HCT116 (cell line): ENCODE results near the gene IGFL4. TPM values are rescaled to one million over a fixed set of nuclear protein-coding genes. Genes with fewer than 3 reads are reported as not detected.
"Not testable (repeated sequence)": the region's sequence is repeated elsewhere in the genome, so short reads cannot be mapped to it uniquely, and the experiment has no call there.

Source experiments
- ATAC-seq: fragments of 200-7000 bp; cut with Tn5 transposase; 2 replicates; pipeline ENCODE4 v1.9.1; 2020; ENCODE audit warnings: mild to moderate bottlenecking, moderate library complexity
- BruUV-seq: library from RNA; stranded (reverse); fragments of 400-500 nt; replicated peaks from 2 replicates; lab custom pipeline; 2021; lab: Mats Ljungman, UMichigan
- CTCF ChIA-PET: fragments of 300-600 bp; sonication (Branson Sonifier 250); formaldehyde crosslinking; loops from one replicate; lab custom pipeline; 2021; ENCODE audit warnings: antibody characterized with exemption; lab: Charles Lee
- POLR2A ChIA-PET: fragments of 300-600, 350-600 bp; sonication (Branson Sonifier 250); formaldehyde crosslinking; loops from one replicate; lab custom pipeline; 2021; ENCODE audit warnings: antibody characterized with exemption; lab: Charles Lee
- RAD21 ChIA-PET, 2 experiments: fragments of 300-600 bp; sonication (Branson Sonifier 250); formaldehyde crosslinking; loops; one replicate each; lab custom pipeline; 2023; ENCODE audit warnings: low total read pairs in 2 of 2; ENCODE audit not compliant: uncharacterized antibody in 2 of 2, unreplicated experiment in 2 of 2, low non-redundant PET in 1 of 2; lab: Charles Lee
- DNase-seq: peaks from one replicate; pipeline ENCODE4 v3.0.0-alpha.2; 2010; ENCODE audit warnings: low read depth, low spot score
- H2AFZ ChIP-seq: fragments of 200-600 bp; shearing (Covaris generic), sonication (generic); 2 replicates; pipeline ENCODE4 v1.6.1; 2017; ENCODE audit warnings: low read depth, mixed run types, mixed read lengths, antibody characterized with exemption, low read length; ENCODE audit not compliant: poor library complexity, severe bottlenecking
- H3K27ac ChIP-seq: 2 replicates; pipeline ENCODE4 v1.5.1; 2012; ENCODE audit warnings: low read depth, low read length
- H3K27me3 ChIP-seq: fragments of 200-600 bp; sonication (generic); 2 replicates; pipeline ENCODE4 v1.6.1; 2016; ENCODE audit warnings: mixed run types, low read length, mixed read lengths; ENCODE audit not compliant: insufficient read depth
- H3K36me3 ChIP-seq, 2 experiments: fragments of 200-500 bp in 1 of 2; fragments of 200-600 bp in 1 of 2; sonication (Bioruptor generic) in 1 of 2; sonication (generic) in 1 of 2; 2 replicates each; pipeline versions ENCODE4 v1.5.1 to v1.6.1; 2014 to 2016; ENCODE audit warnings: low read length in 2 of 2, inconsistent platforms in 1 of 2, mixed read lengths in 1 of 2, mixed run types in 1 of 2; ENCODE audit not compliant: insufficient read depth in 2 of 2, control insufficient read depth in 1 of 2
- H3K4me1 ChIP-seq, 2 experiments: fragments of 200-600 bp in 1 of 2; sonication (generic) in 1 of 2; 2 replicates each; pipeline versions ENCODE4 v1.5.1 to v1.6.1; 2012 to 2017; ENCODE audit warnings: low read length in 2 of 2, inconsistent platforms in 1 of 2, mild to moderate bottlenecking in 1 of 2, mixed read lengths in 1 of 2, mixed run types in 1 of 2, moderate library complexity in 1 of 2; ENCODE audit not compliant: insufficient read depth in 2 of 2, control insufficient read depth in 1 of 2
- H3K4me2 ChIP-seq: fragments of 200-600 bp; sonication (generic); 2 replicates; pipeline ENCODE4 v1.6.1; 2017; ENCODE audit warnings: mixed run types, low read length, mixed read lengths
- H3K4me3 ChIP-seq, 2 experiments: fragments of 200-600 bp in 1 of 2; sonication (generic) in 1 of 2; replicated peaks in 1 of 2; 2 replicates each; pipeline ENCODE4 v1.5.1; 2011 to 2016; ENCODE audit warnings: low read length in 2 of 2, control low read depth in 1 of 2, low read depth in 1 of 2, mild to moderate bottlenecking in 1 of 2, mixed read lengths in 1 of 2, mixed run types in 1 of 2
- H3K79me2 ChIP-seq: fragments of 200-600 bp; sonication (generic); 2 replicates; pipeline ENCODE4 v1.6.1; 2017; ENCODE audit warnings: mild to moderate bottlenecking, mixed run types, low read length, moderate library complexity, mixed read lengths; ENCODE audit not compliant: insufficient read depth
- H3K9ac ChIP-seq: fragments of 200-600 bp; sonication (generic); 2 replicates; pipeline ENCODE4 v1.6.1; 2016; ENCODE audit warnings: low read length, mixed read lengths
- H3K9me2 ChIP-seq: fragments of 200-600 bp; sonication (generic), shearing (Covaris generic); 2 replicates; pipeline ENCODE4 v1.6.1; 2017; ENCODE audit warnings: mixed run types, mild to moderate bottlenecking, moderate library complexity; ENCODE audit not compliant: insufficient read depth
- H3K9me3 ChIP-seq, 2 experiments: fragments of 200-500 bp in 1 of 2; fragments of 200-600 bp in 1 of 2; sonication (Bioruptor generic) in 1 of 2; sonication (generic) in 1 of 2; 2 replicates each; pipeline ENCODE4 v1.6.1; 2014 to 2017; ENCODE audit warnings: low read length in 2 of 2, mixed read lengths in 2 of 2, inconsistent platforms in 1 of 2, low read depth in 1 of 2, mild to moderate bottlenecking in 1 of 2, mixed run types in 1 of 2, moderate library complexity in 1 of 2; ENCODE audit not compliant: control insufficient read depth in 1 of 2, insufficient read depth in 1 of 2
- H4K20me1 ChIP-seq: fragments of 200-600 bp; sonication (generic), shearing (Covaris generic); 2 replicates; pipeline ENCODE4 v1.6.1; 2017; ENCODE audit warnings: mixed run types, mild to moderate bottlenecking, moderate library complexity; ENCODE audit not compliant: insufficient read depth
- ATF3 ChIP-seq: IDR thresholded peaks from 2 replicates; pipeline ENCODE4 v1.6.1; 2012
- EZH2 ChIP-seq: fragments of 200-600 bp; sonication (generic); IDR thresholded peaks from 2 replicates; pipeline ENCODE4 v1.6.1; 2017; ENCODE audit warnings: antibody characterized with exemption, mixed run types
- EZH2phosphoT487 ChIP-seq: fragments of 200-600 bp; IDR thresholded peaks from 2 replicates; pipeline ENCODE4 v1.6.1; 2018; ENCODE audit warnings: antibody characterized with exemption, borderline replicate concordance
- JUND ChIP-seq: IDR thresholded peaks from 2 replicates; pipeline ENCODE4 v1.6.1; 2012
- POLR2A ChIP-seq: IDR thresholded peaks from 2 replicates; pipeline ENCODE4 v1.7.0; 2011; ENCODE audit warnings: borderline replicate concordance; ENCODE audit not compliant: insufficient read depth, insufficient read length; ENCODE audit errors: extremely low read depth
- POLR2AphosphoS5 ChIP-seq: IDR thresholded peaks from 2 replicates; pipeline ENCODE4 v1.6.1; 2011; ENCODE audit warnings: mild to moderate bottlenecking, low read depth, low read length, moderate library complexity
- RAD21 ChIP-seq: IDR thresholded peaks from 2 replicates; pipeline ENCODE4 v1.6.1; 2012; ENCODE audit warnings: low read depth, mild to moderate bottlenecking
- SIN3A ChIP-seq: IDR thresholded peaks from 2 replicates; pipeline ENCODE4 v1.6.1; 2012; ENCODE audit warnings: low read depth
- YY1 ChIP-seq: IDR thresholded peaks from 2 replicates; pipeline ENCODE4 v1.6.1; 2011; ENCODE audit warnings: low read length, low read depth, moderate library complexity, mild to moderate bottlenecking; ENCODE audit not compliant: insufficient replicate concordance; ENCODE audit errors: extremely low read depth
- ZFX ChIP-seq: fragments of 450-650 bp; IDR thresholded peaks from 2 replicates; pipeline ENCODE4 v1.6.1; 2017
- ZNF274 ChIP-seq: fragments of 200-500 bp; sonication (Bioruptor generic); IDR thresholded peaks from 2 replicates; pipeline ENCODE4 v1.6.1; 2014; ENCODE audit warnings: mild to moderate bottlenecking, low read depth, low read length, inconsistent platforms
- intact Hi-C: fragments of 100-400 bp; cut with micrococcal nuclease; formaldehyde crosslinking; loops from 2 replicates; pipeline ENCODE4 v1.10.0; 2022
- total RNA-seq: library from RNA; stranded (reverse); gene quantifications from one replicate; pipeline ENCODE4 v1.2.1, GENCODE V29; 2021; ENCODE audit not compliant: unreplicated experiment
- TF ChIP-seq, protein P1 (sequence below), 3 experiments: fragments of 200-600 bp in 1 of 3; sonication (generic) in 1 of 3; IDR thresholded peaks in 2 of 3; conservative IDR thresholded peaks in 1 of 3; 2 replicates each; pipeline ENCODE4 v1.5.1; 2012 to 2017; ENCODE audit warnings: low read depth in 2 of 3, low read length in 2 of 3, antibody characterized with exemption in 1 of 3, borderline replicate concordance in 1 of 3, control low read depth in 1 of 3, mild to moderate bottlenecking in 1 of 3, mixed read lengths in 1 of 3, mixed run types in 1 of 3, moderate library complexity in 1 of 3; ENCODE audit not compliant: insufficient read depth in 1 of 3

Gene IGFL4
- total RNA-seq, 1 experiment from 2014 or later, result not detected

GRCh38 chr19:46078573-46079332, 38.0 kb upstream of the IGFL4 start:
- DNase-seq, H3K4me2 ChIP-seq, BruUV-seq, H3K9ac ChIP-seq, H3K9me2 ChIP-seq, H3K4me3 ChIP-seq, H3K27ac ChIP-seq, H4K20me1 ChIP-seq, H3K36me3 ChIP-seq, H3K9me3 ChIP-seq, H3K79me2 ChIP-seq: not testable (repeated sequence)
- Histone ChIP-seq H3K4me1 (peaks cover 8 to 15% of the 10 kb centered on the region in 2 experiments; a peak in 2 of 4 replicates), H2AFZ (peak overlapping the region; percentile 77), H3K27me3 (peaks cover 56% of the 10 kb centered on the region)
- ChIA-PET RAD21 (interaction anchor here (0.6 to 2.0 kb wide), 15 partner anchors 50 to 305 kb away, joined by 3 to 14 read pairs (median 3); no protein-coding TSS in a partner anchor), POLR2A (interaction anchor here (0.8 to 0.9 kb wide), 2 partner anchors 51 to 184 kb away, joined by 3 to 4 read pairs; no protein-coding TSS in a partner anchor), CTCF (interaction anchor here (0.6 to 7.7 kb wide), 32 partner anchors 9 to 771 kb away, joined by 3 to 305 read pairs (median 4); partner anchors contain the start of genes CCDC61 and SYMPK)
- ATAC-seq, result peak; percentile 33
- TF ChIP-seq, protein P1, sequence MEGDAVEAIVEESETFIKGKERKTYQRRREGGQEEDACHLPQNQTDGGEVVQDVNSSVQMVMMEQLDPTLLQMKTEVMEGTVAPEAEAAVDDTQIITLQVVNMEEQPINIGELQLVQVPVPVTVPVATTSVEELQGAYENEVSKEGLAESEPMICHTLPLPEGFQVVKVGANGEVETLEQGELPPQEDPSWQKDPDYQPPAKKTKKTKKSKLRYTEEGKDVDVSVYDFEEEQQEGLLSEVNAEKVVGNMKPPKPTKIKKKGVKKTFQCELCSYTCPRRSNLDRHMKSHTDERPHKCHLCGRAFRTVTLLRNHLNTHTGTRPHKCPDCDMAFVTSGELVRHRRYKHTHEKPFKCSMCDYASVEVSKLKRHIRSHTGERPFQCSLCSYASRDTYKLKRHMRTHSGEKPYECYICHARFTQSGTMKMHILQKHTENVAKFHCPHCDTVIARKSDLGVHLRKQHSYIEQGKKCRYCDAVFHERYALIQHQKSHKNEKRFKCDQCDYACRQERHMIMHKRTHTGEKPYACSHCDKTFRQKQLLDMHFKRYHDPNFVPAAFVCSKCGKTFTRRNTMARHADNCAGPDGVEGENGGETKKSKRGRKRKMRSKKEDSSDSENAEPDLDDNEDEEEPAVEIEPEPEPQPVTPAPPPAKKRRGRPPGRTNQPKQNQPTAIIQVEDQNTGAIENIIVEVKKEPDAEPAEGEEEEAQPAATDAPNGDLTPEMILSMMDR (IDR thresholded peaks at IDR 0.05 in 2 of 3, conservative IDR thresholded peaks at IDR 0.05 in 1 of 3; ENCODE audit: borderline replicate concordance in 1 of 3, insufficient read depth in 1 of 3, low read depth in 2 of 3, low read length in 2 of 3), result peak; percentile 63 to 78 (median 66)
- peak; percentile 83 for TF ChIP-seq RAD21
- intact Hi-C loops, result loop anchor here (1.0 kb wide), 2 partner anchors 111 to 187 kb away; no protein-coding TSS in a partner anchor

- no peak for ATAC-seq
- peak overlapping the region; percentile 83 for H3K4me2 ChIP-seq
- TF ChIP-seq POLR2A (no peak), EZH2phosphoT487 (no peak), SIN3A (no peak), JUND (no peak), ZNF274 (no peak), ATF3 (no peak), RAD21 (no peak), ZFX (no peak), EZH2 (no peak), YY1 (no peak), POLR2AphosphoS5 (no peak)
- TF ChIP-seq, protein P1 (IDR thresholded peaks at IDR 0.05 in 2 of 3, conservative IDR thresholded peaks at IDR 0.05 in 1 of 3; ENCODE audit: borderline replicate concordance in 1 of 3, insufficient read depth in 1 of 3, low read depth in 2 of 3, low read length in 2 of 3), result no peak
These were observed 37.0 kb upstream of the IGFL4 start for GRCh38 chr19:46077815-46078167.

More at GRCh38 chr19:46077815-46078167, 37.0 kb upstream of the IGFL4 start:
- no peaks in the 10 kb centered on the region for H4K20me1 ChIP-seq
- CTCF ChIA-PET, result interaction anchor here (0.6 to 7.7 kb wide), 41 partner anchors 8 to 770 kb away, joined by 3 to 305 read pairs (median 5); partner anchors contain the start of genes CCDC61, FOXA3, IRF2BP1 and PGLYRP1
- DNase-seq, result no peak
- H3K36me3 ChIP-seq, result no peaks in the 10 kb centered on the region
- no TSS peak for BruUV-seq
- H3K79me2 ChIP-seq, result no peaks in the 10 kb centered on the region
- RAD21 ChIA-PET, result interaction anchor here (0.6 to 2.0 kb wide), 14 partner anchors 49 to 192 kb away, joined by 3 to 14 read pairs (median 4); no protein-coding TSS in a partner anchor
- H2AFZ ChIP-seq, result peak overlapping the region; percentile 77
- H3K9me2 ChIP-seq, result no peaks in the 10 kb centered on the region
- intact Hi-C loops, result loop anchor here (1.0 kb wide), 4 partner anchors 48 to 260 kb away; no protein-coding TSS in a partner anchor
- no peak overlapping the region for H3K4me3 ChIP-seq
- no peak overlapping the region for H3K27ac ChIP-seq
- H3K9ac ChIP-seq, result no peak overlapping the region
- peaks cover 8 to 22% of the 10 kb centered on the region in 2 experiments; a peak in 2 of 4 replicates for H3K4me1 ChIP-seq
- no peaks in the 10 kb centered on the region for H3K9me3 ChIP-seq
- H3K27me3 ChIP-seq, result peaks cover 65% of the 10 kb centered on the region
- POLR2A ChIA-PET, result interaction anchor here (0.8 to 0.9 kb wide), 2 partner anchors 50 to 184 kb away, joined by 3 to 4 read pairs; no protein-coding TSS in a partner anchor
